ENCODE results near the gene CDH10. TPM values are rescaled to one million over a fixed set of nuclear protein-coding genes. Genes with fewer than 3 reads are reported as not detected.

Gene CDH10
- total RNA-seq, 4 donors from 2014 or later: not detected

- TF ChIP-seq CTCF (IDR thresholded peaks at IDR 0.05; ENCODE audit: low read depth): no peak
Observed at GRCh38 chr5:24615159-24615558, 29.6 kb downstream of the CDH10 start.

GRCh38 chr5:24609706-24610105 lies 35.1 kb downstream of the CDH10 start:
- TF ChIP-seq CTCF (IDR thresholded peaks at IDR 0.05; ENCODE audit: low read depth): no peak

GRCh38 chr5:24606971-24607370 lies 37.8 kb downstream of the CDH10 start:
- TF ChIP-seq CTCF (IDR thresholded peaks at IDR 0.05; ENCODE audit: low read depth): no peak

GRCh38 chr5:24602188-24602587 lies 42.6 kb downstream of the CDH10 start:
- TF ChIP-seq CTCF (IDR thresholded peaks at IDR 0.05; ENCODE audit: low read depth): no peak

- no peak for TF ChIP-seq CTCF (IDR thresholded peaks at IDR 0.05; ENCODE audit: low read depth)
Observed at GRCh38 chr5:24598956-24599355, 45.8 kb downstream of the CDH10 start.

GRCh38 chr5:24595329-24595728 lies 49.4 kb downstream of the CDH10 start:
- TF ChIP-seq CTCF (IDR thresholded peaks at IDR 0.05; ENCODE audit: low read depth): no peak

GRCh38 chr5:24591426-24591825 lies 53.4 kb downstream of the CDH10 start:
- no peak for TF ChIP-seq CTCF (IDR thresholded peaks at IDR 0.05; ENCODE audit: low read depth)

Data from subcutaneous adipose tissue (tissue), 4 donors.